NT2/D1 (cell line): ENCODE results near the gene CIAO2A.

ENCODE experiments used
- DNase-seq: peaks from one replicate; pipeline ENCODE4 v3.0.0-alpha.2; 2011; ENCODE audit warnings: low read depth, low spot score
- H3K27me3 ChIP-seq: 2 replicates; pipeline ENCODE4 v1.6.0; 2011; ENCODE audit warnings: mild to moderate bottlenecking; ENCODE audit not compliant: insufficient read length, insufficient read depth
- H3K36me3 ChIP-seq: 2 replicates; pipeline ENCODE4 v1.6.1; 2011; ENCODE audit warnings: mild to moderate bottlenecking, low read length, mixed read lengths; ENCODE audit not compliant: insufficient read depth, insufficient read length
- H3K4me1 ChIP-seq: 2 replicates; pipeline ENCODE4 v1.5.1; 2011; ENCODE audit not compliant: insufficient read depth, insufficient read length
- H3K4me3 ChIP-seq: 2 replicates; pipeline ENCODE4 v1.5.1; 2011; ENCODE audit warnings: low read depth; ENCODE audit not compliant: insufficient read length
- H3K9ac ChIP-seq: 2 replicates; pipeline ENCODE4 v1.6.0; 2011; ENCODE audit warnings: low read depth; ENCODE audit not compliant: insufficient read length
- H3K9me3 ChIP-seq: 2 replicates; pipeline ENCODE4 v1.5.1; 2011; ENCODE audit warnings: mild to moderate bottlenecking, low read length; ENCODE audit not compliant: insufficient read depth
- SUZ12 ChIP-seq: IDR thresholded peaks from 2 replicates; pipeline ENCODE4 v1.6.1; 2011; ENCODE audit not compliant: insufficient read length, insufficient read depth; ENCODE audit errors: extremely low read depth
- YY1 ChIP-seq: IDR thresholded peaks from 2 replicates; pipeline ENCODE4 v1.6.1; 2011; ENCODE audit not compliant: insufficient read length, insufficient read depth
- ZNF274 ChIP-seq: IDR thresholded peaks from 2 replicates; pipeline ENCODE4 v1.6.1; 2011; ENCODE audit warnings: mild to moderate bottlenecking, low read depth, low read length

CIAO2A gene

GRCh38 chr15:64052925-64053491 is 40.6 kb downstream of the CIAO2A start:
- Histone ChIP-seq H3K36me3 (no peaks in the 10 kb centered on the region), H3K4me3 (no peak overlapping the region), H3K9me3 (no peaks in the 10 kb centered on the region), H3K4me1 (peaks cover 5% of the 10 kb centered on the region), H3K27me3 (peaks cover 2% of the 10 kb centered on the region), H3K9ac (no peak overlapping the region)
- no peak for DNase-seq
- TF ChIP-seq YY1 (no peak), SUZ12 (no peak), ZNF274 (no peak)

GRCh38 chr15:64051407-64052259 is 42.0 kb downstream of the CIAO2A start:
- Histone ChIP-seq H3K27me3 (peaks cover 16% of the 10 kb centered on the region), H3K9me3 (no peaks in the 10 kb centered on the region), H3K4me3 (no peak overlapping the region), H3K36me3 (no peaks in the 10 kb centered on the region), H3K4me1 (peaks cover 7% of the 10 kb centered on the region), H3K9ac (no peak overlapping the region)
- no peak for DNase-seq
- TF ChIP-seq SUZ12: no peak
- no peak for TF ChIP-seq YY1
- no peak for TF ChIP-seq ZNF274

DNA sequence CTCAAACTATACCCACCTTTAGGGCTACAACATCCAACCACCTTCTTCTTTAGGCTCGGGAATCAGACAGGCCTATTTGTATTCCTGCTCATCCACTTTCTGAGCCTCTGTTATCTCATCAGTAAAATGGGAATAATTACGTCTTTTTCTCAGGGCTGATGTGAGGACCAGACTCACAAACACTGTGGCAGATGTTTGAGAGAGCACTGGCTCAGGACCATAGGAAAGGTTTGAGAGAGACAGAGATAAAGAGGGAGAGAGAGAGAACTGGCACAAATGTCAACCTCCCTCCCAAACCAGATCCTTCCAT is 42.6 kb downstream of the CIAO2A start:
- H3K9ac ChIP-seq: no peak overlapping the region
- no peak for TF ChIP-seq ZNF274
- TF ChIP-seq YY1: no peak
- no peak for TF ChIP-seq SUZ12
- H3K4me1 ChIP-seq: peaks cover 8% of the 10 kb centered on the region
- H3K9me3 ChIP-seq: no peaks in the 10 kb centered on the region
- H3K27me3 ChIP-seq: peaks cover 18% of the 10 kb centered on the region
- H3K4me3 ChIP-seq: no peak overlapping the region
- H3K36me3 ChIP-seq: no peaks in the 10 kb centered on the region
- no peak for DNase-seq

DNA sequence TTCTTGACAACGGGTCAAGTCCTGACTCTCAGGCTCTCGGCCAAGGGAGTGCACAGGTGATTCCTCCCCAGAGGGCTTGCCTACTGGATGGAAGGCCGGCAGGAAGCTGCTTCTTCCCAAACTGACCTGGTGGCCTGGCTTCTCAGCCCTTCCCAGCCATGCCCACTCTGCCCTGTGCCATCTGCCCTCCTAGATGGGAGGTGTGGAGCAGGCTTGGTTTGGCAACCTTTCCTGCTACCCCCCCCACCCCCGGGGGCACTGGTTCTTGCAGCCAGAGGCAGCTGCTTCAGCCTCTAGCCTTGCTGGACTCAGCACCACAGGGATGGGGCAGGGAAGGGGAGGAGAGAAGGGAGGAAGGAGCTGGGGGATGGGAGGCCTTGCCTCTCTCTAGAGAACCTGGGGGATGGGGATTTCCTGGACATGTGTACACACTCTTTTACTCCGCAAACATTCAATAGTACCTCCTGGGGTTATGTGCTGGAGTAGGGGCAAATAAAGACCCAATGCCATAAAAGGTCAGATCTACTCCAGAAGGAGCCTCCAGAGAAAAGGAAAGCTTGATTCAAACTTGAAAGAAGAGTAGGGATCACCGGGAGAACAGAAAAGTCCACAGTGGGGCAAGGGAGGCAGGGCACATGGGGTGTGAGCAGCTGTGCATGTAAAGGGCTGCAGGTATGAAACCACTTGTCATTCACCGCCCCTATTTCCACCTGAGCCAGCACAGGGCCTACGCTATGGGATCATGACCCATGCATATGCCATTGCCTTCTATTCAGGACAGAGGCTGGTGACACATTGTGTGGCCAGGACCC is 43.2 kb downstream of the CIAO2A start:
- Histone ChIP-seq H3K27me3 (peaks cover 24% of the 10 kb centered on the region), H3K9ac (no peak overlapping the region), H3K4me3 (no peak overlapping the region), H3K4me1 (peaks cover 12% of the 10 kb centered on the region), H3K9me3 (no peaks in the 10 kb centered on the region), H3K36me3 (no peaks in the 10 kb centered on the region)
- TF ChIP-seq ZNF274: no peak
- no peak for TF ChIP-seq SUZ12
- no peak for TF ChIP-seq YY1
- no peak for DNase-seq

DNA sequence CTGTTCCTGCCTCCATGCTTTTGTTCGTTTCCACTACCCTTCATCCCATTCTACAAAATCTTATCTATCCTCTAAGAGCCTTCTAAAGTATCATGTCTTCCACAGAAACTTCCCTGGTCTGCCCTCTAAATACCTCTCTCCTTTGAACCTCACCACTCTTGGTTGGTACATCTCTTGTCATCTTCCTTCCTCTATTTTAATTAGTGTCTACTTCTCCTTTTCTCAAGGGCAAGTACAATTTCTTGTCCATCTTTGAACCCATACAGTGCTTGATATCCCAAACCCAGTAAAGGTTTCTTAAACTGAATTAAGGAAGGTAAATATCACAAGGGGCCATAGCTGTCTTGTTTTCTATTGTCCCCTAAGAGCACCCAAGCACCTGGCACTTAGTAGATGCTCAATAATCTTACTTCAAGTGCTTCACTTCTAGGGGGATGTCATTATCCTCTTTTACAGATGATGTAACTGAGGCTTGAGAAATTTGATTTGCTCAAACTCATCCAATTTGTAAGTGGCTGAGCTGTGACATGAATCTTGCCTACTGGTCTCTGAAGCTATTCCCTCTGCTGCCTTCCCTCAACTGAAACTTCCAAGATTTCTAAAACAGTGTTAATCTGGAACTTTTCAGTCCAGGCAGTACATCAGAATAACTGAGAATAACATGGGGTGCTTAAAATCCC is 44.7 kb downstream of the CIAO2A start:
- no peak for DNase-seq
- no peaks in the 10 kb centered on the region for H3K36me3 ChIP-seq
- H3K27me3 ChIP-seq: peaks cover 37% of the 10 kb centered on the region
- peaks cover 12% of the 10 kb centered on the region for H3K4me1 ChIP-seq
- TF ChIP-seq YY1 (no peak), ZNF274 (no peak), SUZ12 (no peak)
- H3K9ac ChIP-seq: no peak overlapping the region
- H3K4me3 ChIP-seq: no peak overlapping the region
- H3K9me3 ChIP-seq: no peaks in the 10 kb centered on the region

DNA sequence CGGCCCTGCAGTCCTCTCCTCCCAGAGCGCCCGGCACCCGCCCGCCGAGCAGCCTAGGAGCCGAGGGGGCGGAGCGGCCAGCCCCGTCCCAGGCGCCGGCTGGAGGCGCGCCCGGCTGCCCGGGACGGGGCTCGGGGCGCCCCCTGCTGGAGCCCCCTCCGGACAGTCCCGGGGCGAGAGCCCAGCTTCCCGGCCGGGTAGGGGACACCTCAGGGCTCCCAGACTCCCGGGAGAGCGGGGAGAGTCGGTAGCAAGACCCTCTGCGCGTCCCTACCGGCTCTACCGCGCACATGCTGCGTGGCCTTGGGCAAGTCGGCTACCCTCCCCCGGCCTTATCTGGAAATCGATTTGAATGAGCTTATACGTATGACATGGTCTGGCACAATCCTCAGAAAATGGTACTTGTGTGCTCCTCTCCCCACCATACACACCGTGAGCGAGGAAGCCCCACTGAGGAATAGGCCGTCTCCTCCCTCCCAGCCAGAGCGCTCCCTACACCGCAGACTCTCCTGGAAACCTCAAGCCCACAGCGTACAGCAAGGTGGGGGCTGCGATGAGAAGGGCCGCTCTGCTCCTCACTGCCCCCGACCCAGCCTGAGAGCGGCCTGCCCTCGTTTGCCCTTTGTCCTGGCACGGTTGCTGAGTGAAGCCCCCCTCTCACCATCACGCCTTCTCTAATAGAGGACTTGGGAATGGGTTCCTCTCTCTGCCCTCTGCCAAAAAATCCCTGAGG is 47.1 kb downstream of the CIAO2A start, which contains the start of gene DAPK2:
DAPK2 (minus strand) TSS at position 65 of the 733 bp plus-strand sequence. CDS start 6,224 bp downstream, outside the sequence.
- no peaks in the 10 kb centered on the region for H3K9me3 ChIP-seq
- H3K4me1 ChIP-seq: peaks cover 8% of the 10 kb centered on the region
- peak within 1 kb of the TSS; percentile 77 for H3K9ac ChIP-seq
- DNase-seq: peak; percentile 36
- no peaks in the 10 kb centered on the region for H3K36me3 ChIP-seq
- TF ChIP-seq YY1 (no peak), SUZ12 (no peak), ZNF274 (no peak)
- H3K27me3 ChIP-seq: peaks cover 37% of the 10 kb centered on the region
- H3K4me3 ChIP-seq: peak within 1 kb of the TSS; percentile 55
